ENCODE results near the gene GTPBP3. TPM values are rescaled to one million over a fixed set of nuclear protein-coding genes. Genes with fewer than 3 reads are reported as not detected.

The GTPBP3 gene
- total RNA-seq, 1 experiment from 2014 or later: 35.3 TPM

DNA sequence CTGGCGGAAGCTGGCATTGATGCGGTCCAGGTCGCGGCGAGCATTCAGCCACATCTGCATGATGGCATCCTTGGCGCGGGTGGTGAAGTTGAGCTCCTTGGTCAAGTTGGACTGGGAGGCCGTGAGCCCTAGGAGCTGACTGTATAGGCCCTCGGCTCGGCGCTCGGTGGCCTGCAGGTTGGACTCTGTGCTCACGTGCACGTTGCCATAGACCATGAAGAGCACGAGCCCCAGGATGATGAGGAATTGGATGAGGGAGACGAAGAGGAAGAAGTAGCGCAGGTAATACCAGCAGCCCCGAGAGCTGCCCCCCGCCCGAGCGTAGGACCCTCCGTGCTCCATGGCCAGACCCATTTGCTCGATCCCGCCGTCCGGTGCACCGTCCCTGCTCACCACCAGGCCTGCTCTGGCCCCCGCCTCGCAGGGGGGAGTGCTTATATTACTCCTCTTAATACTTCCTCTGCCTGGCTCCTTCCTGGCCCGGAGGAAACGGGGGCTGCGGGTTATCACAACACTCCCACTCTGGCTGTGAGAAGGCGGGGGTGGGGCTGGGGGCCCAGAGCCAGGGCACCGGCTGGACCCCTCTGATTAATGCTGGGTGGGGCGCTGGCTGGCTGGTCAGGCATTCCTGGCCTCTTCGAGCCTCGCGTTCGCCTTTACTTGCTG, 39.7 kb downstream of the GTPBP3 start, which contains the start of gene PLVAP:
PLVAP (minus strand) TSS at position 408 of the 666 bp plus-strand sequence; CDS start at position 354, 54 bp downstream.
- no peak for TF ChIP-seq TCF7L2 (IDR thresholded peaks at IDR 0.05; ENCODE audit: low read depth, low read length)
- TF ChIP-seq, protein P1, sequence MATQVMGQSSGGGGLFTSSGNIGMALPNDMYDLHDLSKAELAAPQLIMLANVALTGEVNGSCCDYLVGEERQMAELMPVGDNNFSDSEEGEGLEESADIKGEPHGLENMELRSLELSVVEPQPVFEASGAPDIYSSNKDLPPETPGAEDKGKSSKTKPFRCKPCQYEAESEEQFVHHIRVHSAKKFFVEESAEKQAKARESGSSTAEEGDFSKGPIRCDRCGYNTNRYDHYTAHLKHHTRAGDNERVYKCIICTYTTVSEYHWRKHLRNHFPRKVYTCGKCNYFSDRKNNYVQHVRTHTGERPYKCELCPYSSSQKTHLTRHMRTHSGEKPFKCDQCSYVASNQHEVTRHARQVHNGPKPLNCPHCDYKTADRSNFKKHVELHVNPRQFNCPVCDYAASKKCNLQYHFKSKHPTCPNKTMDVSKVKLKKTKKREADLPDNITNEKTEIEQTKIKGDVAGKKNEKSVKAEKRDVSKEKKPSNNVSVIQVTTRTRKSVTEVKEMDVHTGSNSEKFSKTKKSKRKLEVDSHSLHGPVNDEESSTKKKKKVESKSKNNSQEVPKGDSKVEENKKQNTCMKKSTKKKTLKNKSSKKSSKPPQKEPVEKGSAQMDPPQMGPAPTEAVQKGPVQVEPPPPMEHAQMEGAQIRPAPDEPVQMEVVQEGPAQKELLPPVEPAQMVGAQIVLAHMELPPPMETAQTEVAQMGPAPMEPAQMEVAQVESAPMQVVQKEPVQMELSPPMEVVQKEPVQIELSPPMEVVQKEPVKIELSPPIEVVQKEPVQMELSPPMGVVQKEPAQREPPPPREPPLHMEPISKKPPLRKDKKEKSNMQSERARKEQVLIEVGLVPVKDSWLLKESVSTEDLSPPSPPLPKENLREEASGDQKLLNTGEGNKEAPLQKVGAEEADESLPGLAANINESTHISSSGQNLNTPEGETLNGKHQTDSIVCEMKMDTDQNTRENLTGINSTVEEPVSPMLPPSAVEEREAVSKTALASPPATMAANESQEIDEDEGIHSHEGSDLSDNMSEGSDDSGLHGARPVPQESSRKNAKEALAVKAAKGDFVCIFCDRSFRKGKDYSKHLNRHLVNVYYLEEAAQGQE (IDR thresholded peaks at IDR 0.05; ENCODE audit: insufficient read depth in 1 of 2, low read depth in 2 of 2, low read length in 1 of 2): no peak
- no peak for TF ChIP-seq SIN3A (IDR thresholded peaks at IDR 0.05; ENCODE audit: borderline replicate concordance, insufficient read depth, low read depth, low read length)
- TF ChIP-seq POLR2AphosphoS5 (IDR thresholded peaks at IDR 0.05; ENCODE audit: low read depth, low read length): no peak
- BruUV-seq (replicated peaks): no TSS peak
- H3K9me3 ChIP-seq (ENCODE audit: control insufficient read depth, insufficient read depth, low read depth, low read length): no peaks in the 10 kb centered on the region
- POLR2A ChIA-PET: no interaction called here
- CTCF ChIA-PET: no interaction called here
- H3K4me1 ChIP-seq (ENCODE audit: control insufficient read depth, insufficient read depth, low read length): no peaks in the 10 kb centered on the region
- DNase-seq (ENCODE audit: low read depth, low spot score) (no peak), ATAC-seq (no peak)
- intact Hi-C loops (cut with micrococcal nuclease; ENCODE audit: unreplicated experiment): no loop called here
- H3K36me3 ChIP-seq (ENCODE audit: control insufficient read depth, insufficient read depth, low read length): no peaks in the 10 kb centered on the region
- no peak within 1 kb of the TSS for H3K4me3 ChIP-seq (ENCODE audit: low read depth in 2 of 2, low read length in 2 of 2)
- H3K27ac ChIP-seq (ENCODE audit: low read length): no peak within 1 kb of the TSS
- in situ Hi-C loops (cut with HindIII; ENCODE audit: low pct_unique_long_range_greater_than_20kb, low sequenced_read_pairs): no loop called here
- no peaks in the 10 kb centered on the region for H3K27me3 ChIP-seq (ENCODE audit: control insufficient read depth, insufficient read depth, low read length)

DNA sequence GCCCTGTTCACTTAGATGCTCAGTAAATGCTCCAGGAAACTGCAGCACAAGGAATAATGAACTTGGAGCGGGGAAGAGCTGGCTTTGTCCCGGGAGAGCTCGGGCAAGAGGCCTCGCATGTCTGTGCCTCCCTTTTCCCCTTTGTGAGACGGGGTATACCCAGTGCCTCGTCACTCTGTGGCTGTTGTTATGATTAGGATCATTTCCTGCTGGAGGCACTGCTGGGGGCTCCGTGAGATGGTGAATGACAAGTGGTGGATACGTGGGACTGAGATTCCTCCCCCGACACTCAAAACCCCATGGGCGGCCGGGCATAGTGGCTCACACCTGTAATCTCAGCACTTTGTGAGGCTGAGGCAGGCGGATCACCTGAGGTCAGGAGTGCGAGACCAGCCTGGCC, 40.9 kb downstream of the GTPBP3 start:
- intact Hi-C loops (cut with micrococcal nuclease; ENCODE audit: unreplicated experiment) (no loop called here), in situ Hi-C loops (cut with HindIII; ENCODE audit: low pct_unique_long_range_greater_than_20kb, low sequenced_read_pairs) (no loop called here)
- Histone ChIP-seq H3K27ac (ENCODE audit: low read length) (no peak overlapping the region), H3K36me3 (ENCODE audit: control insufficient read depth, insufficient read depth, low read length) (no peaks in the 10 kb centered on the region), H3K4me1 (ENCODE audit: control insufficient read depth, insufficient read depth, low read length) (peaks cover 4% of the 10 kb centered on the region; the same call in 1 of the 2 replicates), H3K4me3 (ENCODE audit: low read depth in 2 of 2, low read length in 2 of 2) (no peak overlapping the region), H3K27me3 (ENCODE audit: control insufficient read depth, insufficient read depth, low read length) (no peaks in the 10 kb centered on the region), H3K9me3 (ENCODE audit: control insufficient read depth, insufficient read depth, low read depth, low read length) (no peaks in the 10 kb centered on the region)
- BruUV-seq (replicated peaks): no TSS peak
- ChIA-PET POLR2A (interaction anchor here (0.6 kb wide), 1 partner anchor 33 kb away, joined by 14 read pairs; no protein-coding TSS in a partner anchor), CTCF (interaction anchor here (0.6 kb wide), 3 partner anchors 8 to 33 kb away, joined by 3 to 4 read pairs (median 3); no protein-coding TSS in a partner anchor)
- DNase-seq (ENCODE audit: low read depth, low spot score) (no peak), ATAC-seq (no peak)
- TF ChIP-seq, protein P1 (IDR thresholded peaks at IDR 0.05; ENCODE audit: insufficient read depth in 1 of 2, low read depth in 2 of 2, low read length in 1 of 2): no peak
- TF ChIP-seq, protein P2, sequence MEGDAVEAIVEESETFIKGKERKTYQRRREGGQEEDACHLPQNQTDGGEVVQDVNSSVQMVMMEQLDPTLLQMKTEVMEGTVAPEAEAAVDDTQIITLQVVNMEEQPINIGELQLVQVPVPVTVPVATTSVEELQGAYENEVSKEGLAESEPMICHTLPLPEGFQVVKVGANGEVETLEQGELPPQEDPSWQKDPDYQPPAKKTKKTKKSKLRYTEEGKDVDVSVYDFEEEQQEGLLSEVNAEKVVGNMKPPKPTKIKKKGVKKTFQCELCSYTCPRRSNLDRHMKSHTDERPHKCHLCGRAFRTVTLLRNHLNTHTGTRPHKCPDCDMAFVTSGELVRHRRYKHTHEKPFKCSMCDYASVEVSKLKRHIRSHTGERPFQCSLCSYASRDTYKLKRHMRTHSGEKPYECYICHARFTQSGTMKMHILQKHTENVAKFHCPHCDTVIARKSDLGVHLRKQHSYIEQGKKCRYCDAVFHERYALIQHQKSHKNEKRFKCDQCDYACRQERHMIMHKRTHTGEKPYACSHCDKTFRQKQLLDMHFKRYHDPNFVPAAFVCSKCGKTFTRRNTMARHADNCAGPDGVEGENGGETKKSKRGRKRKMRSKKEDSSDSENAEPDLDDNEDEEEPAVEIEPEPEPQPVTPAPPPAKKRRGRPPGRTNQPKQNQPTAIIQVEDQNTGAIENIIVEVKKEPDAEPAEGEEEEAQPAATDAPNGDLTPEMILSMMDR (IDR thresholded peaks at IDR 0.05): no peak
- TF ChIP-seq POLR2AphosphoS5 (IDR thresholded peaks at IDR 0.05; ENCODE audit: low read depth, low read length): no peak
- no peak for TF ChIP-seq TCF7L2 (IDR thresholded peaks at IDR 0.05; ENCODE audit: low read depth, low read length)
- no peak for TF ChIP-seq SIN3A (IDR thresholded peaks at IDR 0.05; ENCODE audit: borderline replicate concordance, insufficient read depth, low read depth, low read length)

Data from Panc1 (cell line).